HG02759 (cell line): ENCODE results near the gene COL12A1.

Experiments used
- ATAC-seq: cut with Tn5 transposase; IDR thresholded peaks from one replicate; pipeline ENCODE4 v1.9.1; 2021; ENCODE audit warnings: mild to moderate bottlenecking, moderate library complexity; ENCODE audit not compliant: unreplicated experiment

The COL12A1 gene

DNA sequence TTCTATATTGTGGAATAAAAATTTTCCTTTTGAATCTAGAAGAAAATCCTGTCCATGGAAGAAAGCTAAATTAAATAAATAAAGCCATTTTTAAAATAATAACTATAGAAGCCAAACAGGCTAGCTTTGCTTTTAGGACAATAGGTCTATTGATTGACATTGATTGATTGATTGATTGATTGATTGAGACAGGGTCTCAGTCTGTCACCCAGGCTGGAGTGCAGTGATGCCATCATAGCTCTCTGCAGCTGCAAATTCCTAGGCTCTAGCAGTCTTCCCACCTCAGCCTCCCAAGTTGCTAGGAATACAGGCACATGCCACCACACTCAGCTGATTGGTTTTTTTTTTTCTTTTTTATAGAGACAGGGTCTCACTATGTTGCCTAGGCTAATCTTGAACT is 97.9 kb downstream of the COL12A1 start:
- ATAC-seq = no peak

DNA sequence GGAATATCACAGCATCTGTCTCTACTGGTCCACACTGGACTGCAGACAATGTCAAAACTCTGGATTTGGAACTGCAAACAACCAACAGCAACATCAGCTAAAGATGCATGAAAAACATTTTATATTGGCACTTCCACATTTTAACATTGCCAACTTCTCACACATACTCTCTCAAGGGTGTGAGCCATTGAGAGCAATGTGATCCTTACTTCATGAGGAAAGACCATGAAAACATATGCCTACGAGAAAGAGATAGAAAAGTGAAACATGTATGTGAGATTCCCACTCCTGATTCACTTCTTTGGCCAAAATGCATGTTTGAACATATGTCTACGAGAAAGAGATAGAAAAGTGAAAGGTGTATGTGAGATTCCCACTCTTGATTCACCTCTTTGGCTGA is 99.4 kb downstream of the COL12A1 start:
- ATAC-seq = no peak

DNA sequence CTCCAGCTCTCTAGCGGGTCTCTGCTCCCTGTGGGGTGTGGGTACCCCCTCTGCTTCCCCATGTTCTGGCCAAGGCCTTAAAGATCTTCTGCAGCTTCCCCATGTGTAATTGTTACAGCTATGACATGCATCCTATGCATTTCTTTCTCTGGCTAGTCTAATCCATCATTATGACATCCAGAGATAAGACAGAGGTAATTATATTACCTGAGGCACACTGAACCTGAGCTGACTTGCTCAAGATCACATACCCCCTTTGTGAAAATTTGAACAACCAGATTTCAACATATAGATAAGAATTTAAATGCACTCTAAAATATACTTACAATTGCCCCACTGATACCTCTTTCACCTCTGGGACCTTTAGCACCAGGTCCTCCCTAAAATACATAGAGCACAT is 102.4 kb downstream of the COL12A1 start:
- no peak for ATAC-seq

DNA sequence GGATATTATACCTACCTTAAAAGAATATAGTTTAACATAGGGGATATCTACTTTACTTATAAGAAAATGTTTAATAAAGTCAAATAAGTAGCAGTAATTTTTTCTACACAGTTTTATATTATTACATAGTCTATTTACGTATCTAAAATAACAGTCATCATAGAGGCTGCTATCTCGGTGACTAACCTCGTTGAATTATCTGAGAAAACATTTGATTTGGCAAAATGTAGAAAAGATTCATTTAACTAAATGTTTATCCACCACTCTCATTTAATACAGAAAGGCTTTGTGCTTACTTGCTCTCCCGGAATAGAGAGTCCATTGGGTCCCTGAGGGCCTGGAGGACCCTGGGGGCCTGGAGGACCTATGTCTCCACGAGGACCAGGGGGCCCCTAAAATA is 103.6 kb downstream of the COL12A1 start:
- no peak for ATAC-seq

DNA sequence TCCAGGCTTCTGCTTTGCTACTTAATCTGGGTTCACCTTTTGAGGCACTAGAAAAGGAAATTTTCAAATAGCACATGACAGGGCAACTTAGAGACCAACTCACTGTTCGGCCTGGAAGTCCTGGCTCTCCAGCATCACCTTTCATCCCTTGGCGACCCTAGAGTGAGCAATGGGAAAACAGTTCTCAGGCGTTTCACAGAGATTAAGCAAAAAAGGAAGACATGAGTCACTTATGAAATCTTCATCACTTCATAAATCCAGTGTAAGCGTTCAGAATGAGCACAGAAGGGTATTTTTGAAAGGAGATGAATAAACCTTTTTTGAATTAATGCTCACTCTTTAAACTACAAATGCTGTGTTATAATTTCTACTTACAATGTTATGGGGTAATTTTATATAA is 104.0 kb downstream of the COL12A1 start:
- ATAC-seq = no peak

- ATAC-seq = no peak
Observed at GRCh38 chr6:75098709-75099108, 107.1 kb downstream of the COL12A1 start.

DNA sequence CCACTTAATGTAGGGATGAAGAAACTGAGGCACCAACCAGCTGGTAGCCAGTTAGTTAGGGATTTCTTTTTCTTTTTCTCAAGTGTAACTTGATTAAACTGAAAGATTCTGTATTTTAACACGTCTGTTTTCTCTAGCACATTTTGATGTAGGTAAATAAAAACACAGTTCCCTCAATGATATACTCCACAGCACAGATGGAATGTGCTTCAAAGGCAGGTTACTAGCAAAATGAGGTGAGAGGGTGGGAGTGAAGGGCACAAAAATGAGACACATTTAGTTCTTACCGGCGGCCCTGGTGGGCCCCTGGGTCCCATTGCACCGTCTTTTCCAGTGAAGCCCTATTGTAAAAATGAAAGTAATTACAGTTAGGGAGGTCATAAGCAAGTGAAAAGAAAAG is 108.9 kb downstream of the COL12A1 start:
- no peak for ATAC-seq

DNA sequence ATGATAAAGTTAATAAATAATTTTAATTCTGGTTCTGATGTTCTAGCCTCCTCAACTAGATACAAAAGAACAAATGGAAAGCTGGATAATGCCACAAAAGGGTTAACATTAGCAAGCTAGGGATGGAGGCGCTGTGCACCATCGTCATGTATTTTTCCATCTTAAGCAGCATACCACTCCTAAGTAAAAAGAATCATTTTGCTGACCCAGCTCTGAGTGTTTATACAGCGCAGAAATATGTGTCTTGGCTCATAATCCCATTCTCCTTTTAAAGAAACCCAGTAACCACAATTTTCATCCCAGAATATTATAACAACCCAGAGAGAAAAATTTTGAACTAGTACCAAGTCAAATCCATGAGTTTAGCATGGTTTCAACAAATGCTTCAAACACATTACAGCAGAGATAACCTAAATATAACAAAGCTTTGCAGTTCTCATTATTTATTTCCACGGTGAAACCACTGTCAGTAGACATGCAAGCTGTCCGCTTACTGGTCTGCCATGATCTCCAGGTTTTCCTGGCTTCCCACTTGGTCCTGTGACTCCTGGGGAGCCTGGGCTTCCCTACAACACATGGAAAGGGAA is 111.1 kb downstream of the COL12A1 start:
- ATAC-seq = no peak

- no peak for ATAC-seq
Observed at GRCh38 chr6:75091467-75092190, 114.2 kb downstream of the COL12A1 start.

GRCh38 chr6:75090576-75090975 is 115.3 kb downstream of the COL12A1 start:
- no peak for ATAC-seq

DNA sequence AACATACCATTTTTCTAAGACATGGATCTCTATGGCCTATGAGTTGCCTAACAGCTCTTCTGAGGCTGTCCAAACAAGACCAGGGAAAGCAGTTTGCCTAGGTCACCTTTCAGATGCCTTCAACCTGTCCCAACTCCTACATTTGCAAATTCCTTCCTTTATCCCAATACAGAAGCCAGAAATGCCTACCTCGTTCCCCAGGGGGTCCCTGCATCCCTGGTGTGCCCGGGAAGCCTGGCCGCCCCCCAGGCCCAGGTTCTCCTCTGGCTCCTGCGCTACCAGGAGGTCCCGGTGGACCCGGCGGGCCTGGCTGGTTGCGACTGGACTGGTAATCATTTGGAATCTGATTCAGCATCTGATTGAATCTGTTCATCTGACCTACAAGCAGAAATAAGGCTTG is 115.9 kb downstream of the COL12A1 start:
- ATAC-seq = no peak

DNA sequence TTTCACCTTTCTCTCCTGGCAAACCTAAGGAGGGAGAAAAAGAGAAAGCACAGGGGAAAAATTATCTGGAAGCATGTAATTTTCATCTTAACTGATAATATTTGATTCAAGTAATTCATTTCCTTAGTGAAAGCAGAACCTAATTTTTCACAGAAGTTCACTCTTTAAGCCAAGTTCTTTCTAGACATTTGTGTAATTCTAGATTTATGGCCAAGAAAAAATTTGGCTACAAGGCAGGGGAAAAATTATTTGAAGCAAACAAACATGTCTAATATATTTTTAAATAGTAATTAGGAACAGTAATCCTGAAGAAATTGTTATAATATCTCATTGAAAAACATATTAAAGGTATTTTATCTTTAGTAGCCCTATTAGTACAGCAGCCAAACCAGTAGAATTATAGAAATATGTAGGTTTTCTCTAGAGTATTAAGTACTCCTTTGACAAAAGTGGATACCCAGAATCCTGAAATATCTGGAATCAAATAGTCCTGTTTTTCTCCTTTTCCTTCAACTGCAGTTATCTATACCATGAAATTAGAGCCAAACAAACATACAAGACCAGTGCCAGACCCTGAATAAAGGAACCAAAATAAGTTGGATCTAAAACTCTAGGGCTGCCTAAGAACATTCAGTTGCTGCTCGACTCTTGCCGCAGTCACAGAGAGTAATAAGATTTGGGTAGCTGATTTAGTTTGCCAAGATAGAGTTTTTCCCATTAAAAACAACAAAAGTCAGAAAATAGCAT is 116.5 kb downstream of the COL12A1 start:
- ATAC-seq = no peak

DNA sequence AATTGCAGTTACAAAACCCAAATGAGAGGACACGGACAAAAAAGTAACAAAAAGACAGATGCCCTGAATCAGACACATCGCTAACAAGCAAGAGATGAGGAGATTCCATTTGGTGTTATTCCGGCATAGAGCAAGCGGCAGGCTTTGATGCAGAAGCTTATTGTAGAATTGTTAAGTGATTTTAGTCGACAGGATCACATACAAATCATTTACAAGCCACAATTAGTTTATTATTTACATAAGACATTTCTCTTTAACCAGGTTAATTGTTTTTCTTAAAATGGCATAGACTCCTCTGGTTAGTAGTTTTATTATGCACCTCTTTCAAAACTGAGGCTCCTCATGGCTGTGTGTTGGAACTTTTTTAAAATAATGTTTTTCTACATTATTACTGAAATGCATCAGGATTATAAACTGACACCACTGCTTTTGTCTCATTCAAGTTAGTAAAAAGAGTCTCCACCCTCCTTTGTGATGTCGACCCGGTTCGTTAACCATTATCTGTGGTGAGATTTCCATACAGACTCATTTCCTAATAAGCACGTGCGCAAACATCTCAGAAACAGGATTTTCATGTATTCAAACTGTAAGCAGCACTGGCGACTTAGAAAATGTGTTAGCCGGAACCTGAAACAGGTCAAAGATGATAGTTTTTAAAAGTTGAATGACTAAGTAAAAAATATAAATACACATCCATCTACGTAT is 119.8 kb downstream of the COL12A1 start:
- no peak for ATAC-seq

GRCh38 chr6:75084872-75085381 is 120.9 kb downstream of the COL12A1 start:
- no peak for ATAC-seq

- ATAC-seq = no peak
Observed at GRCh38 chr6:75084018-75084417, 121.8 kb downstream of the COL12A1 start.

GRCh38 chr6:75081921-75082320 is 123.9 kb downstream of the COL12A1 start:
- ATAC-seq = no peak

- no peak for ATAC-seq
Observed at GRCh38 chr6:75081047-75081446, 124.8 kb downstream of the COL12A1 start.

GRCh38 chr6:75079589-75079988 is 126.3 kb downstream of the COL12A1 start:
- ATAC-seq = no peak

- ATAC-seq = no peak
Observed at GRCh38 chr6:75077701-75078100, 128.2 kb downstream of the COL12A1 start.

- no peak for ATAC-seq
Observed at GRCh38 chr6:75076009-75076408, 129.8 kb downstream of the COL12A1 start.

DNA sequence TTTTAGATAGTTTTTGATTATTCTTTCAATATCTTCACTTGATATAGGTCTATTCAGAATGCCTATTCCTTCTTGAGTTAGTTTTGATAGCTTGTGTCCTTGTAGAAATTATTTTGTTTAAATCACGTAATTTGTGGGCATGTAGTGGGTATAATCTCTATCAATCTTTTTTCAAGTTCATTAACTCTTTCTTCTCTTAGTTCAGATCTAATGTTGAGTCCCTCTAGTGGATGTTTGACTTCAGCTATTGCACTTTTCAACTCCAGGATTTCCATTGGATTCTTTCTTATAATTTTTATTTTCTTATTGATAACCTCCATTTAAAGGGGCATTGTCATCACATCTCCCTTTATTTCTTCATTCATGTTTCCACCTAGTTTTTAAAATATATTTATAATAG is 135.6 kb downstream of the COL12A1 start:
- no peak for ATAC-seq
